IMR-90 (cell line): ENCODE measurements around the gene ZNF440. TPM values are rescaled to one million over a fixed set of nuclear protein-coding genes. Genes with fewer than 3 reads are reported as not detected.

Source experiments
- ATAC-seq: fragments of 200-7000 bp; cut with Tn5 transposase; 2 replicates; pipeline ENCODE4 v1.9.1; 2020; ENCODE audit warnings: low read depth, mild to moderate bottlenecking, moderate library complexity
- BruUV-seq: library from RNA; stranded (reverse); fragments of 400-500 nt; replicated peaks from 2 replicates; lab custom pipeline; 2021; lab: Mats Ljungman, UMichigan
- CTCF ChIA-PET: fragments of 300-600 bp; formaldehyde crosslinking; extraction: SDS; loops from one replicate; lab custom pipeline; 2021; ENCODE audit warnings: antibody characterized with exemption; lab: Yijun Ruan, JAX
- POLR2A ChIA-PET: fragments of 300-600 bp; sonication (Branson Sonifier 250); formaldehyde crosslinking; loops from one replicate; lab custom pipeline; 2022; ENCODE audit warnings: antibody characterized with exemption; ENCODE audit not compliant: unreplicated experiment; lab: Charles Lee
- DNase-seq: peaks from one replicate; pipeline ENCODE4 v3.0.0; 2013
- H2AFZ ChIP-seq: replicated peaks from 2 replicates; pipeline ENCODE3; 2013; ENCODE audit warnings: low read length, mild to moderate bottlenecking; ENCODE audit not compliant: poor library complexity
- H2AK5ac ChIP-seq: 2 replicates; pipeline ENCODE4 v1.6.1; 2013; ENCODE audit warnings: low read depth, low read length, inconsistent platforms
- H2AK9ac ChIP-seq: replicated peaks from 2 replicates; pipeline ENCODE3; 2013; ENCODE audit warnings: mild to moderate bottlenecking, low read depth, low read length, moderate library complexity; ENCODE audit not compliant: poor library complexity
- H2BK120ac ChIP-seq: 2 replicates; pipeline ENCODE4 v1.6.1; 2013; ENCODE audit warnings: low read depth, low read length, inconsistent platforms
- H2BK15ac ChIP-seq: 3 replicates; pipeline ENCODE4 v1.6.1; 2013; ENCODE audit warnings: low read depth, low read length, inconsistent platforms
- H2BK20ac ChIP-seq: 2 replicates; pipeline ENCODE4 v1.6.1; 2013; ENCODE audit warnings: low read depth, mild to moderate bottlenecking, inconsistent platforms, low read length, moderate library complexity
- H2BK5ac ChIP-seq: 2 replicates; pipeline ENCODE4 v1.6.1; 2013; ENCODE audit warnings: mild to moderate bottlenecking, low read depth, low read length, inconsistent platforms; ENCODE audit not compliant: poor library complexity, severe bottlenecking
- H3K14ac ChIP-seq: replicated peaks from 2 replicates; pipeline ENCODE4 v1.6.1; 2013; ENCODE audit warnings: low read depth, low read length, inconsistent platforms
- H3K18ac ChIP-seq: 2 replicates; pipeline ENCODE4 v1.6.1; 2013; ENCODE audit warnings: low read depth, low read length, control low read depth
- H3K23ac ChIP-seq: 2 replicates; pipeline ENCODE4 v1.6.1; 2013; ENCODE audit warnings: low read depth, low read length, inconsistent platforms
- H3K27ac ChIP-seq: 2 replicates; pipeline ENCODE4 v1.5.1; 2013; ENCODE audit warnings: mild to moderate bottlenecking, control low read depth, low read length; ENCODE audit not compliant: insufficient read depth
- H3K27me3 ChIP-seq: 2 replicates; pipeline ENCODE4 v1.6.1; 2013; ENCODE audit warnings: low read length; ENCODE audit not compliant: control insufficient read depth, insufficient read depth
- H3K36me3 ChIP-seq: 2 replicates; pipeline ENCODE4 v1.6.1; 2013; ENCODE audit warnings: low read length, mixed read lengths; ENCODE audit not compliant: control insufficient read depth, insufficient read depth
- H3K4ac ChIP-seq: 2 replicates; pipeline ENCODE4 v1.6.1; 2013; ENCODE audit warnings: low read depth, low read length, inconsistent platforms
- H3K4me1 ChIP-seq: 2 replicates; pipeline ENCODE4 v1.6.1; 2013; ENCODE audit warnings: low read length, mixed read lengths; ENCODE audit not compliant: control insufficient read depth, insufficient read depth
- H3K4me2 ChIP-seq: 2 replicates; pipeline ENCODE4 v1.6.1; 2013; ENCODE audit warnings: low read depth, mild to moderate bottlenecking, control low read depth, low read length, moderate library complexity
- H3K4me3 ChIP-seq: 2 replicates; pipeline ENCODE4 v1.5.1; 2013; ENCODE audit warnings: low read depth, mild to moderate bottlenecking, control low read depth, low read length, moderate library complexity; ENCODE audit not compliant: insufficient read depth
- H3K56ac ChIP-seq: 2 replicates; pipeline ENCODE4 v1.6.1; 2013; ENCODE audit warnings: low read length, inconsistent platforms; ENCODE audit not compliant: insufficient read depth; ENCODE audit errors: extremely low read depth
- H3K79me1 ChIP-seq, 2 experiments: 2 replicates each; pipeline ENCODE4 v1.6.1; 2013; ENCODE audit warnings: low read length in 2 of 2, inconsistent platforms in 1 of 2, low read depth in 1 of 2
- H3K9ac ChIP-seq: 2 replicates; pipeline ENCODE4 v1.6.1; 2013; ENCODE audit warnings: low read depth, low read length, control low read depth
- H3K9me1 ChIP-seq: 2 replicates; pipeline ENCODE4 v1.6.1; 2013; ENCODE audit warnings: low read length, inconsistent platforms; ENCODE audit not compliant: insufficient read depth
- H3K9me3 ChIP-seq: 2 replicates; pipeline ENCODE4 v1.6.1; 2013; ENCODE audit warnings: low read length; ENCODE audit not compliant: control insufficient read depth, insufficient read depth
- H4K20me1 ChIP-seq: 2 replicates; pipeline ENCODE4 v1.6.1; 2013; ENCODE audit warnings: low read length, inconsistent platforms; ENCODE audit not compliant: insufficient read depth
- H4K5ac ChIP-seq: 2 replicates; pipeline ENCODE4 v1.6.1; 2013; ENCODE audit warnings: mild to moderate bottlenecking, low read depth, low read length, control low read depth
- H4K8ac ChIP-seq, 2 experiments: 2 replicates each; pipeline ENCODE4 v1.6.1; 2013; ENCODE audit warnings: low read depth in 2 of 2, low read length in 2 of 2, control low read depth in 1 of 2, inconsistent platforms in 1 of 2
- H4K91ac ChIP-seq: 2 replicates; pipeline ENCODE4 v1.6.1; 2013; ENCODE audit warnings: low read depth, low read length, inconsistent platforms; ENCODE audit not compliant: insufficient read depth
- BHLHE40 ChIP-seq: fragments of 150-350 bp; IDR thresholded peaks from 2 replicates; pipeline ENCODE4 v1.6.1; 2016; ENCODE audit warnings: mild to moderate bottlenecking, low read depth, low read length
- CHD1 ChIP-seq: IDR thresholded peaks from 2 replicates; pipeline ENCODE4 v1.6.1; 2012; ENCODE audit warnings: low read depth, low read length, improper control_type of control experiment
- ELK1 ChIP-seq: fragments of 150-350 bp; IDR thresholded peaks from 2 replicates; pipeline ENCODE4 v1.6.1; 2016; ENCODE audit warnings: low read depth, mild to moderate bottlenecking, low read length, moderate library complexity, borderline replicate concordance
- MAFK ChIP-seq: IDR thresholded peaks from 2 replicates; pipeline ENCODE4 v1.6.1; 2012; ENCODE audit warnings: low read depth, low read length, improper control_type of control experiment
- MAZ ChIP-seq: IDR thresholded peaks from 2 replicates; pipeline ENCODE4 v1.6.1; 2012; ENCODE audit warnings: low read depth, mild to moderate bottlenecking, low read length, improper control_type of control experiment, moderate library complexity, borderline replicate concordance
- POLR2A ChIP-seq: IDR thresholded peaks from 2 replicates; pipeline ENCODE4 v1.6.1; 2012; ENCODE audit warnings: mild to moderate bottlenecking, low read depth, low read length
- RAD21 ChIP-seq: IDR thresholded peaks from 2 replicates; pipeline ENCODE4 v1.6.1; 2012; ENCODE audit warnings: low read length, improper control_type of control experiment
- RCOR1 ChIP-seq: IDR thresholded peaks from 2 replicates; pipeline ENCODE4 v1.6.1; 2012; ENCODE audit warnings: mild to moderate bottlenecking, low read length, improper control_type of control experiment; ENCODE audit not compliant: insufficient replicate concordance
- RFX5 ChIP-seq: IDR thresholded peaks from 2 replicates; pipeline ENCODE4 v1.8.0; 2012; ENCODE audit warnings: low read depth, mild to moderate bottlenecking, low read length, moderate library complexity
- USF2 ChIP-seq: fragments of 150-350 bp; IDR thresholded peaks from 2 replicates; pipeline ENCODE4 v1.6.1; 2017; ENCODE audit warnings: mild to moderate bottlenecking, antibody characterized with exemption, low read length, low read depth
- WGBS, 2 experiments: methylation state at CpG; one replicate each; pipeline versions ENCODE4 v1.1.5 to v1.1.7; 2013; ENCODE audit warnings: missing lambda C conversion rate in 2 of 2; ENCODE audit not compliant: insufficient read length in 1 of 2; ENCODE audit errors: extremely low coverage in 2 of 2; 5-methylcytosine and 5-hydroxymethylcytosine counted together
- dilution Hi-C: fragments of 300-500 bp; cut with HindIII; formaldehyde crosslinking; loops from one replicate; pipeline ENCODE4 v1.14.3; 2018; ENCODE audit warnings: low sequenced_read_pairs; ENCODE audit not compliant: unreplicated experiment
- in situ Hi-C: fragments of 300-500 bp; cut with MboI; formaldehyde crosslinking; loops from 3 replicates; pipeline ENCODE4 v1.14.3; 2019; ENCODE audit warnings: low sequenced_read_pairs, inconsistent platforms, mixed read lengths
- intact Hi-C: fragments of 100-400 bp; cut with micrococcal nuclease; formaldehyde crosslinking; loops from 2 replicates; pipeline ENCODE4 v1.10.0; 2022
- polyA plus RNA-seq, 3 experiments: library from polyadenylated mRNA; depleted of rRNA; stranded (reverse); fragments of >200 nt; gene quantifications; 2 replicates each; pipeline ENCODE4 v1.2.3, GENCODE V29; 2012; ENCODE audit warnings: low replicate concordance in 1 of 3
- total RNA-seq: library from RNA; depleted of rRNA; stranded (reverse); fragments of >200 nt; gene quantifications from 2 replicates; pipeline ENCODE4 v1.2.3, GENCODE V29; 2012

The ZNF440 gene
- total and polyA plus RNA-seq, 2 of the 4 experiments (the other 2 are of a cell fraction), result 2.8 to 8.4 TPM

GRCh38 chr19:11832253-11832912 is 18.3 kb downstream of the ZNF440 start:
- Histone ChIP-seq H2BK120ac (no peak overlapping the region), H3K4me3 (no peak overlapping the region), H3K23ac (no peak overlapping the region), H4K91ac (no peak overlapping the region), H2BK15ac (no peak overlapping the region), H3K56ac (no peak overlapping the region), H2AK5ac (no peak overlapping the region), H3K4me1 (no peaks in the 10 kb centered on the region), H3K36me3 (peaks cover 23% of the 10 kb centered on the region), H3K9me3 (peaks cover 49% of the 10 kb centered on the region), H3K14ac (no peak overlapping the region), H2BK20ac (no peak overlapping the region), H2BK5ac (no peak overlapping the region), H2AFZ (no peak overlapping the region), H4K8ac (no peak overlapping the region), H3K27me3 (no peaks in the 10 kb centered on the region), H3K79me1 (0 out of 4 replicates have a peak, but pooled peaks cover 0 to 4% of the 10 kb centered on the region in 2 experiments), H2AK9ac (no peak overlapping the region), H3K9me1 (no peaks in the 10 kb centered on the region), H3K4ac (no peak overlapping the region), H3K4me2 (no peak overlapping the region), H3K18ac (no peak overlapping the region), H4K20me1 (no peaks in the 10 kb centered on the region), H4K5ac (no peak overlapping the region), H3K9ac (no peak overlapping the region), H3K27ac (no peak overlapping the region)
- POLR2A ChIA-PET, result no interaction called here
- DNase-seq (no peak), ATAC-seq (no peak)
- BruUV-seq, result TSS peak; percentile 18
- intact Hi-C loops (no loop called here), in situ Hi-C loops (no loop called here), dilution Hi-C loops (no loop called here)
- WGBS, 2 experiments, result 100% methylated on average over 1 of the region's 8 CpGs; no CpG with 5 or more reads in 1 of the 2 experiments
- CTCF ChIA-PET, result no interaction called here
- no peak for TF ChIP-seq MAFK
- no peak for TF ChIP-seq USF2
- no peak for TF ChIP-seq RCOR1
- no peak for TF ChIP-seq CHD1
- no peak for TF ChIP-seq ELK1
- TF ChIP-seq POLR2A, result no peak
- no peak for TF ChIP-seq BHLHE40
- TF ChIP-seq RAD21, result no peak
- TF ChIP-seq MAZ, result no peak
- no peak for TF ChIP-seq RFX5
